A549 (cell line): ENCODE measurements around the gene GTPBP6. TPM values are rescaled to one million over a fixed set of nuclear protein-coding genes. Genes with fewer than 3 reads are reported as not detected.
"Not testable (repeated sequence)": the region's sequence is repeated elsewhere in the genome, so short reads cannot be mapped to it uniquely, and the experiment has no call there.

ENCODE experiments used
- ATAC-seq, 2 experiments: fragments of 200-7000 bp in 1 of 2; fragments of >200 bp in 1 of 2; cut with Nextera tagmentation in 1 of 2; cut with Tn5 transposase in 1 of 2; 3 replicates each; pipeline versions ENCODE4 v1.8.0 to v1.9.1; 2018 to 2020; ENCODE audit warnings: mild to moderate bottlenecking in 1 of 2, moderate library complexity in 1 of 2
- CTCF ChIA-PET: fragments of 300-600 bp; sonication (Branson Sonifier 250); formaldehyde crosslinking; extraction: SDS; loops from one replicate; lab custom pipeline; 2021; ENCODE audit warnings: antibody characterized with exemption, inconsistent platforms; lab: Yijun Ruan, JAX
- POLR2A ChIA-PET: fragments of 350-600 bp; formaldehyde crosslinking; extraction: SDS; loops from one replicate; lab custom pipeline; 2021; ENCODE audit warnings: antibody characterized with exemption, inconsistent platforms; lab: Yijun Ruan, JAX
- DNase-seq, 2 experiments: peaks; one replicate each; pipeline versions ENCODE4 v3.0.0 to v3.0.0-alpha.2; 2011 to 2016; ENCODE audit warnings: low read depth in 1 of 2, low spot score in 1 of 2
- FAIRE-seq: peaks from 2 replicates; lab custom pipeline; 2011; peaks lifted over from hg19 to GRCh38; lab: Jason Lieb, UNC
- H3K27ac ChIP-seq, 2 experiments: fragments of >200 bp; sonication (Bioruptor Twin); formaldehyde crosslinking; 3 replicates each; pipeline ENCODE4 v1.5.1; 2016 to 2017
- H3K4me1 ChIP-seq: fragments of >200 bp; sonication (Bioruptor Twin); formaldehyde crosslinking; 3 replicates; pipeline ENCODE4 v1.6.1; 2016
- H3K4me2 ChIP-seq: fragments of >200 bp; sonication (Bioruptor Twin); formaldehyde crosslinking; 3 replicates; pipeline ENCODE4 v1.6.1; 2016
- H3K4me3 ChIP-seq: fragments of >200 bp; sonication (Bioruptor Twin); formaldehyde crosslinking; 3 replicates; pipeline ENCODE4 v1.5.1; 2016
- H3K9me3 ChIP-seq: fragments of >200 bp; sonication (Bioruptor Twin); formaldehyde crosslinking; 3 replicates; pipeline ENCODE4 v1.6.1; 2016
- CBX8 ChIP-seq: fragments of 200-600 bp; sonication (generic); IDR thresholded peaks from 2 replicates; pipeline ENCODE4 v1.6.1; 2016
- CHD2 ChIP-seq: fragments of 150-350 bp; IDR thresholded peaks from 2 replicates; pipeline ENCODE4 v1.6.1; 2014; ENCODE audit warnings: low read length; ENCODE audit not compliant: partially characterized antibody
- CTCF ChIP-seq: fragments of >200 bp; sonication (Bioruptor Twin); formaldehyde crosslinking; IDR thresholded peaks from 3 replicates; pipeline ENCODE4 v1.5.1; 2016
- EHF ChIP-seq: fragments of 250-450 bp; sonication (Bioruptor Pico); IDR thresholded peaks from 2 replicates; pipeline ENCODE4 v1.5.0; 2020; ENCODE audit warnings: mild to moderate bottlenecking
- ELK1 ChIP-seq: fragments of 150-350 bp; IDR thresholded peaks from 2 replicates; pipeline ENCODE4 v1.6.1; 2014; ENCODE audit warnings: low read depth, mild to moderate bottlenecking, low read length
- ESRRA ChIP-seq: fragments of 150-350 bp; IDR thresholded peaks from 2 replicates; pipeline ENCODE4 v1.6.1; 2014; ENCODE audit warnings: mild to moderate bottlenecking, low read length, borderline replicate concordance
- GATA3 ChIP-seq: IDR thresholded peaks from 2 replicates; pipeline ENCODE4 v1.6.1; 2012; ENCODE audit warnings: borderline replicate concordance
- HMGXB4 ChIP-seq: fragments of 250-450 bp; sonication (Bioruptor Pico); IDR thresholded peaks from 2 replicates; pipeline ENCODE4 v1.5.0; 2021; ENCODE audit warnings: mild to moderate bottlenecking, moderate library complexity, borderline replicate concordance
- HOXA7 ChIP-seq: fragments of 250-450 bp; sonication (Bioruptor Pico); IDR thresholded peaks from 2 replicates; pipeline ENCODE4 v1.5.0; 2020; ENCODE audit warnings: mild to moderate bottlenecking, moderate library complexity
- HOXB5 ChIP-seq: fragments of 250-450 bp; sonication (Bioruptor Pico); IDR thresholded peaks from 2 replicates; pipeline ENCODE4 v1.5.0; 2020; ENCODE audit warnings: mild to moderate bottlenecking, moderate library complexity
- MAZ ChIP-seq: fragments of 150-350 bp; IDR thresholded peaks from 2 replicates; pipeline ENCODE4 v1.6.1; 2014; ENCODE audit warnings: antibody characterized with exemption, low read depth, low read length, borderline replicate concordance
- MYC ChIP-seq: IDR thresholded peaks from 2 replicates; pipeline ENCODE4 v1.6.1; 2012; ENCODE audit warnings: mild to moderate bottlenecking, inconsistent platforms, low read length, improper control_type of control experiment, borderline replicate concordance
- NPAS2 ChIP-seq: fragments of 250-450 bp; sonication (Bioruptor Pico); IDR thresholded peaks from 2 replicates; pipeline ENCODE4 v1.8.0; 2022; ENCODE audit warnings: mild to moderate bottlenecking, moderate library complexity, borderline replicate concordance
- PHF8 ChIP-seq: fragments of 200-600 bp; sonication (generic); IDR thresholded peaks from 2 replicates; pipeline ENCODE4 v1.6.1; 2016; ENCODE audit warnings: low read depth, mild to moderate bottlenecking, antibody characterized with exemption, moderate library complexity, borderline replicate concordance
- SMC3 ChIP-seq: fragments of >200 bp; sonication (Bioruptor Twin); formaldehyde crosslinking; IDR thresholded peaks from 3 replicates; pipeline ENCODE4 v1.6.1; 2018; ENCODE audit warnings: inconsistent platforms
- SREBF2 ChIP-seq: fragments of 450-650 bp; IDR thresholded peaks from 2 replicates; pipeline ENCODE4 v1.6.1; 2014; ENCODE audit warnings: mild to moderate bottlenecking, moderate library complexity
- TP53 ChIP-seq: fragments of 250-450 bp; sonication (Bioruptor Pico); IDR thresholded peaks from 2 replicates; pipeline ENCODE4 v1.5.0; 2021; ENCODE audit warnings: mild to moderate bottlenecking, moderate library complexity
- ZC3H11A ChIP-seq: fragments of 450-650 bp; IDR thresholded peaks from 2 replicates; pipeline ENCODE4 v1.6.1; 2014; ENCODE audit warnings: antibody characterized with exemption, mild to moderate bottlenecking
- ZNF302 ChIP-seq: fragments of 250-450 bp; sonication (Bioruptor Pico); IDR thresholded peaks from 2 replicates; pipeline ENCODE4 v1.9.0; 2021; ENCODE audit warnings: inconsistent platforms, mild to moderate bottlenecking, moderate library complexity
- WGBS: methylation state at CpG from one replicate; pipeline ENCODE4 v1.1.6; 2017; ENCODE audit errors: missing lambda C conversion rate; 5-methylcytosine and 5-hydroxymethylcytosine counted together
- polyA plus RNA-seq, 4 experiments: library from polyadenylated mRNA; depleted of rRNA in 3 of 4; stranded (reverse); fragments of >200 nt; fragmentation: RNase III in 1 of 4; extraction: RNeasy Plus Mini Kit Qiagen cat#74134 plus additional on column Dnase treatment in 1 of 4; gene quantifications; 2 replicates in 3 of 4; 3 replicates in 1 of 4; pipeline ENCODE4 v1.2.3, GENCODE V29; 2011 to 2017
- TF ChIP-seq, protein P1 (sequence below): fragments of 200-600 bp; sonication (generic); IDR thresholded peaks from 2 replicates; pipeline ENCODE4 v1.6.1; 2016; ENCODE audit warnings: antibody characterized with exemption, mild to moderate bottlenecking, moderate library complexity

GTPBP6 gene
- polyA plus RNA-seq, 2 of the 4 experiments (the other 2 are of a cell fraction): 26.0 to 41.2 TPM

DNA sequence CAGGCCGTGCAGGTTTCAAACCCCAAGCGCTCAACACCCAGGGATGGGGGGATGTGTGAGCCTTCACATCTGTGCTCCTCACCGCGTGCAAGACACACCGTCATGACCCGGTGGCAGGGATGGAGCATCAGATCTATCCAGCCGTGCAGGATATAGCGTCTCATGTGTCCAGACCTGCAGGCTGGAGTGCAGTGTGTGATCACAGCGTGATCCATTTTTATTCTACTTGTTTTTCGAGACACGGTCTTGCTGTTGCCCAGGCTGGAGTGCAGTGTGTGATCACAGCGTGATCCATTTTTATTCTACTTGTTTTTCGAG is 32.7 kb upstream of the GTPBP6 start:
- ATAC-seq, H3K4me2 ChIP-seq, DNase-seq, H3K27ac ChIP-seq, CTCF ChIA-PET, POLR2A ChIA-PET, H3K4me1 ChIP-seq, H3K9me3 ChIP-seq, H3K4me3 ChIP-seq, FAIRE-seq: not testable (repeated sequence)
- WGBS: 94% methylated on average over 13 of the region's 13 CpGs

GRCh38 chrX:350534-351323 is 32.1 kb upstream of the GTPBP6 start:
- WGBS: 94% methylated on average over 52 of the region's 61 CpGs
- no peak for ATAC-seq
- Histone ChIP-seq H3K4me2 (no peak overlapping the region), H3K27ac (no peak overlapping the region)
- no peak for TF ChIP-seq CBX8
- TF ChIP-seq HOXB5 (CRISPR knock-in tag): no peak
- TF ChIP-seq CTCF: no peak
- no peak for TF ChIP-seq HMGXB4 (CRISPR knock-in tag)
- no peak for TF ChIP-seq SREBF2
- no peak for TF ChIP-seq CHD2
- no peak for TF ChIP-seq MAZ
- TF ChIP-seq HOXA7: no peak
- TF ChIP-seq MYC: no peak
- no peak for TF ChIP-seq ELK1
- TF ChIP-seq ZNF302: no peak
- TF ChIP-seq EHF: no peak
- no peak for TF ChIP-seq ZC3H11A
- TF ChIP-seq TP53 (CRISPR knock-in tag): no peak
- TF ChIP-seq, protein P1, sequence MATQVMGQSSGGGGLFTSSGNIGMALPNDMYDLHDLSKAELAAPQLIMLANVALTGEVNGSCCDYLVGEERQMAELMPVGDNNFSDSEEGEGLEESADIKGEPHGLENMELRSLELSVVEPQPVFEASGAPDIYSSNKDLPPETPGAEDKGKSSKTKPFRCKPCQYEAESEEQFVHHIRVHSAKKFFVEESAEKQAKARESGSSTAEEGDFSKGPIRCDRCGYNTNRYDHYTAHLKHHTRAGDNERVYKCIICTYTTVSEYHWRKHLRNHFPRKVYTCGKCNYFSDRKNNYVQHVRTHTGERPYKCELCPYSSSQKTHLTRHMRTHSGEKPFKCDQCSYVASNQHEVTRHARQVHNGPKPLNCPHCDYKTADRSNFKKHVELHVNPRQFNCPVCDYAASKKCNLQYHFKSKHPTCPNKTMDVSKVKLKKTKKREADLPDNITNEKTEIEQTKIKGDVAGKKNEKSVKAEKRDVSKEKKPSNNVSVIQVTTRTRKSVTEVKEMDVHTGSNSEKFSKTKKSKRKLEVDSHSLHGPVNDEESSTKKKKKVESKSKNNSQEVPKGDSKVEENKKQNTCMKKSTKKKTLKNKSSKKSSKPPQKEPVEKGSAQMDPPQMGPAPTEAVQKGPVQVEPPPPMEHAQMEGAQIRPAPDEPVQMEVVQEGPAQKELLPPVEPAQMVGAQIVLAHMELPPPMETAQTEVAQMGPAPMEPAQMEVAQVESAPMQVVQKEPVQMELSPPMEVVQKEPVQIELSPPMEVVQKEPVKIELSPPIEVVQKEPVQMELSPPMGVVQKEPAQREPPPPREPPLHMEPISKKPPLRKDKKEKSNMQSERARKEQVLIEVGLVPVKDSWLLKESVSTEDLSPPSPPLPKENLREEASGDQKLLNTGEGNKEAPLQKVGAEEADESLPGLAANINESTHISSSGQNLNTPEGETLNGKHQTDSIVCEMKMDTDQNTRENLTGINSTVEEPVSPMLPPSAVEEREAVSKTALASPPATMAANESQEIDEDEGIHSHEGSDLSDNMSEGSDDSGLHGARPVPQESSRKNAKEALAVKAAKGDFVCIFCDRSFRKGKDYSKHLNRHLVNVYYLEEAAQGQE: no peak
- TF ChIP-seq SMC3: no peak
- no peak for TF ChIP-seq ESRRA
- TF ChIP-seq NPAS2: no peak
- TF ChIP-seq PHF8: no peak
- no peak for TF ChIP-seq GATA3
- TF ChIP-seq, all 56 proteins: peak for 0
- DNase-seq (no peak), FAIRE-seq (no peak)
- POLR2A ChIA-PET: no interaction called here
- Histone ChIP-seq H3K4me3 (no peak overlapping the region), H3K4me1 (no peaks in the 10 kb centered on the region), H3K9me3 (no peaks in the 10 kb centered on the region)
- CTCF ChIA-PET: no interaction called here
